HG03432 (cell line): ENCODE results near the gene PRLH.
A peak's percentile ranks its signal among the peaks of the same experiment; 100 is the strongest.
"Not testable (repeated sequence)": the region's sequence is repeated elsewhere in the genome, so short reads cannot be mapped to it uniquely, and the experiment has no call there.

Source experiments
- ATAC-seq: cut with Tn5 transposase; IDR thresholded peaks from one replicate; pipeline ENCODE4 v1.9.1; 2021; ENCODE audit warnings: mild to moderate bottlenecking, moderate library complexity; ENCODE audit not compliant: unreplicated experiment

PRLH gene

GRCh38 chr2:237597196-237598145, 31.1 kb downstream of the PRLH start:
- no peak for ATAC-seq

- no peak for ATAC-seq
Measured at GRCh38 chr2:237598468-237599208, 32.3 kb downstream of the PRLH start.

- ATAC-seq, result no peak
Measured at GRCh38 chr2:237599465-237600110, 33.2 kb downstream of the PRLH start.

- no peak for ATAC-seq
Measured at GRCh38 chr2:237600205-237600846, 34.0 kb downstream of the PRLH start.

GRCh38 chr2:237601453-237602116, 35.2 kb downstream of the PRLH start:
- no peak for ATAC-seq

- ATAC-seq, result no peak
Measured at GRCh38 chr2:237602409-237602808, 36.0 kb downstream of the PRLH start.

GRCh38 chr2:237603049-237603717, 36.8 kb downstream of the PRLH start:
- ATAC-seq, result no peak

GRCh38 chr2:237603718-237604362, 37.5 kb downstream of the PRLH start:
- ATAC-seq, result peak; percentile 78

- no peak for ATAC-seq
Measured at GRCh38 chr2:237604391-237604790, 38.0 kb downstream of the PRLH start.

GRCh38 chr2:237604960-237605359, 38.6 kb downstream of the PRLH start:
- no peak for ATAC-seq

GRCh38 chr2:237606522-237606921, 40.1 kb downstream of the PRLH start:
- ATAC-seq, result not testable (repeated sequence)

GRCh38 chr2:237612527-237613357, 46.4 kb downstream of the PRLH start:
- no peak for ATAC-seq

GRCh38 chr2:237613679-237614078, 47.3 kb downstream of the PRLH start:
- ATAC-seq, result no peak

- ATAC-seq, result no peak
Measured at GRCh38 chr2:237614151-237614720, 47.9 kb downstream of the PRLH start.

- no peak for ATAC-seq
Measured at GRCh38 chr2:237615631-237616249, 49.4 kb downstream of the PRLH start.

GRCh38 chr2:237616373-237616733, 50.0 kb downstream of the PRLH start:
- ATAC-seq, result no peak
